H1 (cell line): Measurements from ENCODE around the gene ADCY2. TPM values are rescaled to one million over a fixed set of nuclear protein-coding genes. Genes with fewer than 3 reads are reported as not detected.

ENCODE experiments used
- ASH2L ChIP-seq: fragments of 200-600, 300-600 bp; sonication (generic); IDR thresholded peaks from one replicate; pipeline ENCODE4 v1.7.1; 2017; ENCODE audit warnings: low read length
- CHD2 ChIP-seq: IDR thresholded peaks from 2 replicates; pipeline ENCODE4 v1.6.1; 2012; ENCODE audit warnings: low read length, improper control_type of control experiment
- EZH2 ChIP-seq: fragments of 200-600 bp; sonication (generic); IDR thresholded peaks from 2 replicates; pipeline ENCODE4 v1.7.1; 2012; ENCODE audit warnings: low read depth, mild to moderate bottlenecking, moderate library complexity, low read length, inconsistent platforms; ENCODE audit not compliant: severe bottlenecking
- GABPA ChIP-seq: IDR thresholded peaks from 2 replicates; pipeline ENCODE4 v1.6.1; 2011; ENCODE audit warnings: mild to moderate bottlenecking, low read length, moderate library complexity, borderline replicate concordance; ENCODE audit not compliant: insufficient read depth
- GTF2F1 ChIP-seq: IDR thresholded peaks from 2 replicates; pipeline ENCODE4 v1.6.1; 2012; ENCODE audit warnings: low read depth, low read length, improper control_type of control experiment, borderline replicate concordance
- JUN ChIP-seq: IDR thresholded peaks from 2 replicates; pipeline ENCODE4 v1.6.1; 2011; ENCODE audit warnings: low read depth, mild to moderate bottlenecking, improper control_type of control experiment, low read length
- JUND ChIP-seq: IDR thresholded peaks from 2 replicates; pipeline ENCODE4 v1.6.1; 2011; ENCODE audit warnings: mild to moderate bottlenecking, improper control_type of control experiment, low read length
- MAFK ChIP-seq: IDR thresholded peaks from 2 replicates; pipeline ENCODE4 v1.6.1; 2012; ENCODE audit warnings: low read depth, mild to moderate bottlenecking, improper control_type of control experiment, low read length
- MAX ChIP-seq: IDR thresholded peaks from 2 replicates; pipeline ENCODE4 v1.6.1; 2012; ENCODE audit warnings: inconsistent platforms
- NANOG ChIP-seq: IDR thresholded peaks from 2 replicates; pipeline ENCODE4 v1.6.1; 2011; ENCODE audit warnings: low read length, low read depth, mild to moderate bottlenecking, inconsistent platforms; ENCODE audit not compliant: insufficient read depth, poor library complexity, severe bottlenecking
- NRF1 ChIP-seq: IDR thresholded peaks from 2 replicates; pipeline ENCODE4 v1.6.1; 2011; ENCODE audit warnings: mild to moderate bottlenecking, low read depth, low read length, improper control_type of control experiment
- RFX5 ChIP-seq: IDR thresholded peaks from 2 replicates; pipeline ENCODE4 v1.6.1; 2011; ENCODE audit warnings: low read depth, low read length, improper control_type of control experiment, borderline replicate concordance
- RNF2 ChIP-seq: fragments of 200-900, 300-1000 bp; sonication (generic); IDR thresholded peaks from 2 replicates; pipeline ENCODE4 v1.7.1; 2016; ENCODE audit warnings: borderline replicate concordance, low read depth, mild to moderate bottlenecking, antibody characterized with exemption, low read length; ENCODE audit not compliant: poor library complexity, severe bottlenecking; ENCODE audit errors: missing control alignments
- RXRA ChIP-seq: IDR thresholded peaks from 2 replicates; pipeline ENCODE4 v1.6.1; 2011; ENCODE audit warnings: low read depth, mild to moderate bottlenecking, low read length, moderate library complexity; ENCODE audit not compliant: insufficient read depth
- SP2 ChIP-seq: IDR thresholded peaks from 2 replicates; pipeline ENCODE4 v1.6.1; 2012; ENCODE audit warnings: mild to moderate bottlenecking, low read length, inconsistent platforms
- TEAD4 ChIP-seq: IDR thresholded peaks from 2 replicates; pipeline ENCODE4 v1.6.1; 2012; ENCODE audit warnings: low read depth, low read length, inconsistent platforms, mixed read lengths
- USF2 ChIP-seq: IDR thresholded peaks from 2 replicates; pipeline ENCODE4 v1.6.1; 2011; ENCODE audit warnings: low read length, improper control_type of control experiment
- ZNF274 ChIP-seq: IDR thresholded peaks from 2 replicates; pipeline ENCODE4 v1.7.0; 2012; ENCODE audit warnings: low read length, borderline replicate concordance; ENCODE audit errors: extremely low read depth
- polyA plus RNA-seq, 7 experiments: library from polyadenylated mRNA; depleted of rRNA in 3 of 7; stranded (reverse) in 5 of 7; unstranded in 2 of 7; fragments of >200 nt in 5 of 7; fragments of 200-250 nt in 2 of 7; gene quantifications; 1 replicate in 5 of 7; 2 replicates in 1 of 7; 4 replicates in 1 of 7; pipeline versions ENCODE4 v1.2.1 to v1.2.3, GENCODE V29; 2011 to 2013; ENCODE audit warnings: missing spikeins in 2 of 7, mixed read lengths in 2 of 7
- total RNA-seq: library from RNA; stranded (reverse); fragmentation: NEBNext Ultra II Directional; extraction: Animal tissue kit (Norgen Biotek cat#: 25700); gene quantifications from 2 replicates; pipeline ENCODE4 v1.2.1, GENCODE V29; 2021
- TF ChIP-seq, protein P1 (sequence below): IDR thresholded peaks from 2 replicates; pipeline ENCODE4 v1.6.1; 2011; ENCODE audit warnings: low read depth, mild to moderate bottlenecking, low read length; ENCODE audit not compliant: insufficient read depth

Gene ADCY2
- total and polyA plus RNA-seq, 2 of the 8 experiments (the other 6 are each of a cell fraction or from before 2014, with no cell fraction given), result 35.8 to 122 TPM

DNA sequence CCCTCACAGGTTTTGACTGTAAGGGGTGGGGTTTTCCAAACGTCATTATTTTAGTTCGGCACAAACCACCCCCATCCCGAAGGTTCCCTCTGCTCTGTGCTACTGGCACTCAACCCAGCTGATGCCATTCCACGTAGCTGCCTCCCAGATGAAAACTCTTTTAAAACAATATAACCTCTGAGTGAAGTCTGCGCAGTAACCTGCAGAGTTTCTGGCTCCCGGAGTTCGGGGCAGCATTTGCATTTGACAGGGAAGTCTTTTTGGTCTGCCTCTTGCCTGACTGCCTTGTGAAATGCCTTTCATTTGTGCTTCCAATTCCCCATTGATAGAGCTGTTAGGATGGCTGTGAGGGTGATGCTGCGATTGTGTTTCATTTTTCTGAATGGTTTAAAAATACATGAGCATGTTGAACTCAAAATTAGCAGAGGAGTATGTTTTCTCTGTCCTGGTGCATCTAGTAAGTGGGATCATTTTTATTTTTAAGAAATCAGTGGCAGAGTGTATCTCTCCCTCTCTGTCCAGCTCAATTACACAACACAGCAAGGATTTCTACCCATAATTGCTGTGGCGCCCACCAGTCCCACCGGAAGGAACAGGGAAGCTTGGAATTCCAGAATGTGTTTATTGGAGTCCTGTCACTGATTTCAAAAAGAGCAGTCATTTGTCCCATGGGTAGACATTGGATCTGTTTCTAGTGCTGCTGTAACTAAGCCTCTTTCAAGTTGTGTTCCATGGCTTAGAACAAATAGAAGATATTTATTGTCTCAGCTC, 24.8 kb downstream of the ADCY2 start (continued):
- no peak for TF ChIP-seq GABPA
- no peak for TF ChIP-seq RFX5
- no peak for TF ChIP-seq ASH2L
- no peak for TF ChIP-seq SP2
- TF ChIP-seq JUN, result no peak
- TF ChIP-seq, protein P1, sequence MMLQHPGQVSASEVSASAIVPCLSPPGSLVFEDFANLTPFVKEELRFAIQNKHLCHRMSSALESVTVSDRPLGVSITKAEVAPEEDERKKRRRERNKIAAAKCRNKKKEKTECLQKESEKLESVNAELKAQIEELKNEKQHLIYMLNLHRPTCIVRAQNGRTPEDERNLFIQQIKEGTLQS, result no peak
- TF ChIP-seq ZNF274, result no peak
- no peak for TF ChIP-seq GTF2F1
- TF ChIP-seq RNF2, result no peak
- no peak for TF ChIP-seq JUND
- no peak for TF ChIP-seq RXRA
- no peak for TF ChIP-seq EZH2
- TF ChIP-seq MAFK, result no peak
- TF ChIP-seq USF2, result no peak
- no peak for TF ChIP-seq NRF1
- TF ChIP-seq MAX, result no peak
- TF ChIP-seq TEAD4, result no peak; the same call in 1 of the 2 replicates
- no peak for TF ChIP-seq NANOG
- no peak for TF ChIP-seq CHD2
